Uterine smooth muscle cell (primary cell): Measurements from ENCODE around the gene NHERF2. TPM values are rescaled to one million over a fixed set of nuclear protein-coding genes. Genes with fewer than 3 reads are reported as not detected.

Source experiments
- total RNA-seq: library from RNA; depleted of rRNA; stranded (reverse); fragments of >200 nt; gene quantifications from 2 replicates; pipeline ENCODE4 v1.2.3, GENCODE V29; 2014

The NHERF2 gene
- total RNA-seq: 12.1 and 17.7 TPM in 2 replicates

DNA sequence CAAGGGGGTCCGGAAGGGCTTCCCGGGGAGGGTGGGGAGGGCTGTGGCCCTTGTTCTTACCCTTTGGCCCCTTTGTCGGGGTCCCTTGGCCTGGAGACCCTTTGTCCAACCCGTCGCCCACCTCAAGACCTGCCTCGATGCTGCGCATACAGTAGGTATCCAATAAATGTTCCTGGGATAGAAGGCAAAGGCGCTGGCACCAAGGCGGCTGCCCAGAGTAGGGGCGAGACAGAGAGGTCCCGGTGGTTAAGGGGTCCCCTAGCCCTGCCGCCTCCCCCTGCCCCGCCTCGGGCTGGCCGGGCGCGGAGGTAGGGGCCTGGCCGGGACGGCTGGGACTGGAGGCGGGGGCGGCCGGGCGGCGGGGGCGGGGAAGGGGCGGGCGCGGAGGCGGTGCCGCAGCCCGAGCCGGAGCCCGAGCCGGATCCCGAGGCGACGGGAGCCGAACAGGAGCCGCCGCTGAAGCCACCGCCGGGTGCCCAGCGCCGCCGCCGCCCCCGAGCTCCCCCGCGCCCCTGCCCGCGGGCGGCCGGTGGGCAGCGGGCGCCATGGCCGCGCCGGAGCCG is at the start of gene NHERF2:
NHERF2 (plus strand) TSS at position 442 of the 563 bp plus-strand sequence; CDS start at position 546, 104 bp downstream.

DNA sequence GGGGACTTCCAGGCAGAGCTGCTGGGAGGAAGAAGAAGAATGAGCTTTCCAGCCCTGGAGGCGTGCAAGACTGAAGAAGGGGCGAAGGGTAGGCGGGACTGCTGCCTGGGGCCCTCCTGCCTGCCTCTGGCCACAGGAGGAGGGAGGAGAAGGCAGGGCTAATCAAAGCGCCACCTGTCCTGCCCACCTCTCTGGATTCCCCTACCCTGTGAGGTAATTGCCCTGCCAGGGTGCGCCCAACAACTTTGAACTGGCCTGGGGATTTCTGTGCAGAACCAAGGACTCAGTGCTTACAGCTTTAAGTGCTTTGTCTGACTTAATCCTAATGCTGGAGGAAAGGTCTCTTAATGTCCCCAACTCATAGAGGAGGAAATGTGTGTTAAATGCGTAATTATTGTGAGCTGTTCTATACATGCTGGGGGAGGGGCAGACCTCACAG is 45.3 kb upstream of the NHERF2 start, which contains the start of gene NOXO1:
NOXO1 (minus strand) TSS at position 72 of the 439 bp plus-strand sequence. CDS start 290 bp downstream, outside the sequence.

DNA sequence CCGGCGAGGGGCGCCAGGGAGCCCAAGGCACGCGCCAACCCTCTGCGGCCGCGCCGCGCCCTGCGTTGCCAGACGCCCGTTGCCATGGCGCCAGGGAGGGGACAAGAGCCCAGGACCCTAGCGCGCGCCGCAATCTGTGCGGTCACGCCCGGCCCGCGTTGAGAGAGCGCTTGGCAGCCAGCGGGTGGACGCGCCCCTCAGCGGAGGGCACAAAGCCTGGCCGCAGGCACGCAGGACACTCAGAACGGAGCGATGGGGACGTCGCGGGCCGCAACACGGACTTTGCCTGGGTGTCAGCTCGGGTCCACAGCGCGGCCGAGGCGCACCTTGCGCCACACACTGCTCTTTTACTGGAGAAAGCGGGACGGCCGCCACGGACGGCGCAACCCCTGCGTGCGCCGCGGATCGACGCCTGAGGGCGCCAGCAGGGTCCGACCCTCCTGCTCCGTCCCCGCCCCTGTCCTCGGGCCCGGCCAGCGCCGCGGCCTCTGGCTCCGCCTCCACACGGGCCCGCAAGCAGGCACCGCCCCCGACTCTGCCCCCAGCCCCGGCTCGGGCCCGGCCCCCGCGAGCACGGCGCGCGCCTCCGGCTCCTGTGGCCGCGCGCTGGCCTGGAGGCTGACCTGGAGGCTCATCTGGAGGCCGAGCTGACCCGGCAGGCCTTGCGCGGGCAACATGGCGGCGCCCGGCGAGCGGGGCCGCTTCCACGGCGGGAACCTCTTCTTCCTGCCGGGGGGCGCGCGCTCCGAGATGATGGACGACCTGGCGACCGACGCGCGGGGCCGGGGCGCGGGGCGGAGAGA is 43.0 kb upstream of the NHERF2 start, which contains the start of gene GFER:
GFER (plus strand) TSS at position 650 of the 803 bp plus-strand sequence; CDS start at position 676, 26 bp downstream.

DNA sequence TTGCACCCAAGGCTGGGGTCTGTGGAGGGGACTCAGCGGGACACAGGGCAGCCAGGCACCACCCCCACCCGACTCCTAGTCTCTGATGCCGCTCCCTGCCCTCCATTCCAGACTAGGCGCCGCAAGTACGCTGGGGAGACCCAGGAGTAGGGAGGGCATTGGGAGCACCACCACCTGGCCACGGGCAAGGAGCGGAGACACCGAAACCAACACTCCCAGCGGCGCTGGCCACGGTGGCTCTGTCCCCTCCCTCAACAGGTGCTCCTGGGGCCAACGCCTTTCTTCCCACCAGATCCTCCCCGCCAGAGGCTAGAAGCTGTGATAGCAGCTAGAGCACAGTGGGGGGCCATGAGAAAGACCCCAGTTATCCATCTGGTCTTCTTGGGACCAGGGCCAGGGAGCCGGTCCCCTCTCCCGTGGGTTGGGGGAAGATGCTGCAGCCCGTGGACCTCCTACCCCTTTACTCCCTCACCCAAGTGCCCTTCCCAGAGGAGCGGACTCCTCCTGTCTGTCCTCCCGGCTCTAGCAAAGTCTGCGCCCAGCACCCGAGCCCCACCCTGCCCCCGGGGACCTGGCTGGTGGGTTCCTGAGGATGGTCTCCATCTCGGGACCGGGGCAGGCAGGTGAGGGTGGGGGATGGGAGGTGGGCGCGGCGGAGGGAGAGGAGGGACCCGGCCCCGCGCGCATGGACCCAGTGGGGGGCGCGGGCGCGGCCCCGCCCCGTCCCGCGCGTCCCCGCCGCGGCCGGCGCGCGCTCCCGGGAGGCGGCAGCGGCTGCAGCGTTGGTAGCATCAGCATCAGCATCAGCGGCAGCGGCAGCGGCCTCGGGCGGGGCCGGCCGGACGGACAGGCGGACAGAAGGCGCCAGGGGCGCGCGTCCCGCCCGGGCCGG is 37.2 kb upstream of the NHERF2 start, which contains the start of gene SYNGR3:
SYNGR3 (plus strand) TSS at position 762 of the 892 bp plus-strand sequence. CDS start 133 bp downstream, outside the sequence.

DNA sequence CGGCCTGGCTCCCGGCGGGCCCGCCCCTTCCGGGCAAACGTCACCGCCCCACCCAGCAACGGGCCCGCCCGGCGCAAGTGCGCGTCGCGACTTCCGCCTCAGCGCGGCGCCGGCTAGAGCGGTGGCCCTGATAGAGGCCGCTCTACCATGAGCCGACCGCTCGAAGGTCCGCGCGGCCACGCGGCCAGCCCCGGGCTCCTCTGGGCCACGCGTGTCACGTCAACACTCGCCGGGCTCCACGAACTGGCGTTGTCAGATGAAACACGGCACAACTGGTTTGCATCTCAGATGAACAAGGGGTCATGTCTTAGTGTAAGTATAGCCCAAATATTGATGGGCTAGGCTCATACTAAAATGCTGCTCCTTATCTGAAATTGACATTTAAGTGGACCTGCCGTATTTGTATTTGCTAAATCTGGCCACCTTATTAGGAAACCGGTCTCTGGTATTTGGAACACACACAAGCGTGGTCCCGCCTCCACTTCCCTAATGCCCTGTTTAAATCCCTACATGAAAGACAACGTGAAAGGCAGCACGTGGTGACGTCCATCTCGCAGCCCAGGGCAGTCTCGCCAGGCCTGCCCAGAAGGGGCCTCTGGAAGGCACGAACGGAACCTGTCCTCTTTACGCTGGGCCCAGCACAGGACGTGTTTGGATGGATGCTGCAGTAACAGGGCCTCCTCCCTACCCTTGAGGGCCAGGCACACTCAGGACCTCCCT is 16.8 kb upstream of the NHERF2 start, which contains the start of gene ZNF598:
ZNF598 (minus strand) TSS at position 31 of the 720 bp plus-strand sequence.

DNA sequence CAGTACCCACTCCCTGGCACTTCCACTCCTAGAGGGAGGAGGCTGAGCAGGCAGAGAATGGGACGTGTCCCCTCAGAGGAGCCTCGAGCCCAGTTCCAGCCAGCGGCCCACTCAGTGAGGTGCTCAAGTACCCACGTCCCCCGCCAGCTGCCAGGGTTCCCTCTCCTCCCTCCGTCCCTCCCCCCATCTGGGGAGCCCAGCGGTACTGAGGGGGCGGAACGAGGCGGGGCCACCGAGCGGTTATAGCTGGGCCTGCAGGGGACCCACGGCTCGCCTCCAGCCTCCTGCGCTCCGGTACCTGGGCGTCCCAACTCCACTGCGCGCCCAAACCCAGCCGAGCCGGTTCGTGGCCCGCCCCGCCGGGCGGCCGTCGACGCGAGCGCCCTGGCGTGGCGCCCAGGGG is 7.2 kb upstream of the NHERF2 start, which contains the start of gene NPW:
NPW (plus strand) TSS at position 268 of the 403 bp plus-strand sequence.

DNA sequence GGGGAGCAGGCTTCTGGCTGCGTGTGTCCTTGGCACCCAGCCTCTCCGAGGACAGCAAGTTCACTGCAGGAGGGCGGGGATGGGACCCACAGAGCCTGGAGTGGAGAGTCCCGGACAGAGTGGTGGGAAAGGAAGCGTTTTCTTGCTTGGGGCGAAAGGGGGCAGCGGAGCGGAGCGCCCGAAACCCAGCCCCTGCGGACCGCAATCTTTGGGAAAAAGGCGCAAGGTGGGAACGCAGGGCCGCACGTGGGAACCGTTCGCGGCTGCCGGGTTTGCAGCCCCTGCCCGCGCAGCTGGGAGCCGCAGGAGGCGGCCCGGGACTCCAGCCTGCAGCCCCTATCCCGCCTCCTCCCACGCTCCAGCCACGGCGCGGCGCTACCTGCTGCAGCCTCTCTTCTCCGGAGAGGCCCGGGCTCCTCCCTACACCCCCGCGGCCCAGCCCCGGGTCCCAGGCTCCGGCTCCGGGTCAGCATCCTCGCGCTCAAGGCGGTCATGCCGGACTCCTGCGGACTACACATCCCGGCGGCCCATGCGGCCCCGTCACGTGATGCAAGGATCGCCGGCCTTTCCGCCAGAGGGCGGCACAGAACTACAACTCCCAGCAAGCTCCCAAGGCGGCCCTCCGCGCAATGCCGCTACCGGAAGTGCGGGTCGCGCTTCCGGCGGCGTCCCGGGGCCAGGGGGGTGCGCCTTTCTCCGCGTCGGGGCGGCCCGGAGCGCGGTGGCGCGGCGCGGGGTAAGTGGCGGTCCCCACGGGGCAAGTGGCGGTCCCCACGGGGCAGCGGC is 20.8 kb downstream of the NHERF2 start, which contains the start of the genes NTHL1 and TSC2:
NTHL1 (minus strand) TSS at position 505 of the 786 bp plus-strand sequence; CDS start at position 494, 11 bp downstream.
TSC2 (plus strand) TSS at position 656 of the 786 bp plus-strand sequence. CDS start 631 bp downstream, outside the sequence.

Other genes with a start within 250 kb of the NHERF2 start
- gene SPSB3, start 244.3 kb upstream of the NHERF2 start, total RNA-seq: 29.0 and 37.5 TPM in 2 replicates
- gene NUBP2, start 243.9 kb upstream of the NHERF2 start, total RNA-seq: 70.7 and 82.7 TPM in 2 replicates
- gene IGFALS, start 233.2 kb upstream of the NHERF2 start, total RNA-seq: under 0.01 and 0.50 TPM in 2 replicates
- 48.1 and 55.1 TPM in 2 replicates for gene HAGH, start 200.1 kb upstream of the NHERF2 start, total RNA-seq
- 66.5 and 87.0 TPM in 2 replicates for gene FAHD1, start 199.7 kb upstream of the NHERF2 start, total RNA-seq
- gene MEIOB, start 154.7 kb upstream of the NHERF2 start, total RNA-seq: 0.22 and 0.50 TPM in 2 replicates
- not detected in 2 replicates for gene HS3ST6, start 108.5 kb upstream of the NHERF2 start, total RNA-seq
- gene MSRB1, start 83.7 kb upstream of the NHERF2 start, total RNA-seq: 6.2 and 6.6 TPM in 2 replicates
- gene RPL3L, start 72.2 kb upstream of the NHERF2 start, total RNA-seq: not detected in 2 replicates
- gene NDUFB10, start 67.4 kb upstream of the NHERF2 start, total RNA-seq: 110 and 149 TPM in 2 replicates
- 1,423 and 2,571 TPM in 2 replicates for gene RPS2, start 62.1 kb upstream of the NHERF2 start, total RNA-seq
- gene RNF151, start 60.0 kb upstream of the NHERF2 start, total RNA-seq: not detected in 2 replicates
- 40.7 and 57.5 TPM in 2 replicates for gene TBL3, start 54.8 kb upstream of the NHERF2 start, total RNA-seq
- gene NOXO1, start 45.4 kb upstream of the NHERF2 start, total RNA-seq: not detected in 2 replicates
- 18.5 and 23.0 TPM in 2 replicates for gene GFER, start 42.7 kb upstream of the NHERF2 start, total RNA-seq
- 1.4 and 6.1 TPM in 2 replicates for gene SYNGR3, start 36.9 kb upstream of the NHERF2 start, total RNA-seq
- 20.7 and 22.7 TPM in 2 replicates for gene ZNF598, start 17.1 kb upstream of the NHERF2 start, total RNA-seq
- gene NPW, start 7.1 kb upstream of the NHERF2 start, total RNA-seq: 0.33 and 0.87 TPM in 2 replicates
- 29.5 and 31.0 TPM in 2 replicates for gene NTHL1, start 20.9 kb downstream of the NHERF2 start, total RNA-seq
- gene TSC2, start 21.1 kb downstream of the NHERF2 start, total RNA-seq: 50.2 and 59.6 TPM in 2 replicates
- 137 and 254 TPM in 2 replicates for gene PKD1, start 109.0 kb downstream of the NHERF2 start, total RNA-seq
- 1.1 and 1.4 TPM in 2 replicates for gene RAB26, start 121.7 kb downstream of the NHERF2 start, total RNA-seq
- gene TRAF7, start 128.9 kb downstream of the NHERF2 start, total RNA-seq: 46.6 and 52.6 TPM in 2 replicates
- gene CASKIN1, start 169.7 kb downstream of the NHERF2 start, total RNA-seq: 0.12 and 0.33 TPM in 2 replicates
- 22.6 and 28.9 TPM in 2 replicates for gene MLST8, start 178.6 kb downstream of the NHERF2 start, total RNA-seq
- 1.7 and 4.9 TPM in 2 replicates for gene BRICD5, start 184.0 kb downstream of the NHERF2 start, total RNA-seq
- 14.1 and 24.5 TPM in 2 replicates for gene PGP, start 187.9 kb downstream of the NHERF2 start, total RNA-seq
- gene E4F1, start 196.7 kb downstream of the NHERF2 start, total RNA-seq: 37.0 and 38.0 TPM in 2 replicates
- 0.44 and 0.87 TPM in 2 replicates for gene DNASE1L2, start 209.5 kb downstream of the NHERF2 start, total RNA-seq
- gene ECI1, start 224.7 kb downstream of the NHERF2 start, total RNA-seq: 51.1 and 60.7 TPM in 2 replicates
- 50.1 and 82.1 TPM in 2 replicates for gene RNPS1, start 241.2 kb downstream of the NHERF2 start, total RNA-seq